GM23248 (cell line): ENCODE data around the gene ELMO1.

Source experiments
- EZH2 ChIP-seq: fragments of 200-600 bp; sonication (generic); IDR thresholded peaks from 2 replicates; pipeline ENCODE4 v1.6.1; 2018; ENCODE audit warnings: antibody characterized with exemption, mild to moderate bottlenecking; ENCODE audit not compliant: insufficient read depth, poor library complexity, severe bottlenecking
- EZH2phosphoT487 ChIP-seq: fragments of 200-600 bp; sonication (generic); IDR thresholded peaks from 2 replicates; pipeline ENCODE4 v1.6.1; 2018; ENCODE audit warnings: antibody characterized with exemption, moderate library complexity, mild to moderate bottlenecking, low read depth; ENCODE audit not compliant: insufficient read depth

GRCh38 chr7:36865019-36865418 is 583.6 kb downstream of the ELMO1 start:
- TF ChIP-seq EZH2 = no peak
- TF ChIP-seq EZH2phosphoT487 = no peak
